ENCODE data around the gene SLC31A1.
A peak's percentile ranks its signal among the peaks of the same experiment; 100 is the strongest.

DNA sequence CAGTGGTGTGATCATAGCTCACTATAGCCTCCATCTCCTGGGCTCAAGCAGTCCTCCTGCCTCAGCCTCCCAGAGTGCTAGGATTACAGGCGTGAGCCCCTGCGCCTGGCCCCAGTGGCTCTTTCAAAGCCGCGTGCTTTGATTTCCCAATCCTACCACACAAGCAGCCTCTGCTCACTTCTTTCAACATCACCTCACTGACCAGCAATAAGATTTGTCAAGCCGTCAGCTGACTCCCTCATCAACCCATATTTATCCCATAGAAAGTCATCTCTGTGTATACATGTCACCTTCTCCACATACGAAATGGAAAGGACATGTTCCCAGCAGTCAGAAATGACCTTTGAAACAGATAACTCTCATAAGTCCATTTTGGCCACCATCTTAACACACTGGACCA is 44.5 kb upstream of the SLC31A1 start:
- TF ChIP-seq, protein P1, sequence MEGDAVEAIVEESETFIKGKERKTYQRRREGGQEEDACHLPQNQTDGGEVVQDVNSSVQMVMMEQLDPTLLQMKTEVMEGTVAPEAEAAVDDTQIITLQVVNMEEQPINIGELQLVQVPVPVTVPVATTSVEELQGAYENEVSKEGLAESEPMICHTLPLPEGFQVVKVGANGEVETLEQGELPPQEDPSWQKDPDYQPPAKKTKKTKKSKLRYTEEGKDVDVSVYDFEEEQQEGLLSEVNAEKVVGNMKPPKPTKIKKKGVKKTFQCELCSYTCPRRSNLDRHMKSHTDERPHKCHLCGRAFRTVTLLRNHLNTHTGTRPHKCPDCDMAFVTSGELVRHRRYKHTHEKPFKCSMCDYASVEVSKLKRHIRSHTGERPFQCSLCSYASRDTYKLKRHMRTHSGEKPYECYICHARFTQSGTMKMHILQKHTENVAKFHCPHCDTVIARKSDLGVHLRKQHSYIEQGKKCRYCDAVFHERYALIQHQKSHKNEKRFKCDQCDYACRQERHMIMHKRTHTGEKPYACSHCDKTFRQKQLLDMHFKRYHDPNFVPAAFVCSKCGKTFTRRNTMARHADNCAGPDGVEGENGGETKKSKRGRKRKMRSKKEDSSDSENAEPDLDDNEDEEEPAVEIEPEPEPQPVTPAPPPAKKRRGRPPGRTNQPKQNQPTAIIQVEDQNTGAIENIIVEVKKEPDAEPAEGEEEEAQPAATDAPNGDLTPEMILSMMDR (IDR thresholded peaks at IDR 0.05 in 8 of 11, conservative IDR thresholded peaks at IDR 0.05 in 3 of 11), result no peak
- TF ChIP-seq POLR2AphosphoS5 (IDR thresholded peaks at IDR 0.05) (peak in 1 of 3 donors; percentile 38), POLR2A (IDR thresholded peaks at IDR 0.05) (no peak)
